OCI-LY3 (cell line): ENCODE results near the gene ANKRD63.
A peak's percentile ranks its signal among the peaks of the same experiment; 100 is the strongest.

Experiments used
- H2AFZ ChIP-seq: fragments of 200-600, 300-600 bp; shearing (Covaris generic); 2 replicates; pipeline ENCODE4 v1.6.0; 2014; ENCODE audit warnings: antibody characterized with exemption, low read depth, low read length
- H3K27ac ChIP-seq: fragments of 200-600, 300-600 bp; sonication (generic); 2 replicates; pipeline ENCODE4 v1.5.1; 2014; ENCODE audit warnings: mild to moderate bottlenecking, low read length, moderate library complexity, mixed read lengths
- H3K27me3 ChIP-seq: fragments of 200-600, 300-600 bp; sonication (generic); 2 replicates; pipeline ENCODE4 v1.6.1; 2014; ENCODE audit warnings: low read depth, low read length, mixed read lengths
- H3K36me3 ChIP-seq: fragments of 200-600, 300-600 bp; sonication (generic); replicated peaks from 2 replicates; pipeline ENCODE3; 2014; ENCODE audit warnings: low read depth, low read length, mixed read lengths
- H3K4me1 ChIP-seq: fragments of 300-600, 200-600 bp; sonication (generic); 2 replicates; pipeline ENCODE4 v1.6.1; 2014; ENCODE audit warnings: low read length, mixed read lengths
- H3K4me2 ChIP-seq: fragments of 200-600, 300-600 bp; sonication (generic); 2 replicates; pipeline ENCODE4 v1.6.1; 2014; ENCODE audit warnings: low read length, mixed read lengths
- H3K4me3 ChIP-seq: fragments of 300-600, 200-600 bp; sonication (generic); 2 replicates; pipeline ENCODE4 v1.5.1; 2014; ENCODE audit warnings: antibody characterized with exemption, mild to moderate bottlenecking, low read length, moderate library complexity
- H3K79me2 ChIP-seq: fragments of 300-600, 200-600 bp; shearing (Covaris generic); 2 replicates; pipeline ENCODE4 v1.6.1; 2014; ENCODE audit warnings: mild to moderate bottlenecking, low read length, mixed read lengths
- H3K9ac ChIP-seq: fragments of 300-600, 200-600 bp; shearing (Covaris generic); 2 replicates; pipeline ENCODE4 v1.6.0; 2014; ENCODE audit warnings: mild to moderate bottlenecking, low read length, moderate library complexity
- H3K9me3 ChIP-seq: fragments of 200-600, 300-600 bp; shearing (Covaris generic); 2 replicates; pipeline ENCODE4 v1.6.1; 2014; ENCODE audit warnings: low read length, mixed read lengths; ENCODE audit not compliant: insufficient read depth
- H4K20me1 ChIP-seq: fragments of 200-600, 300-600 bp; sonication (generic); 2 replicates; pipeline ENCODE4 v1.6.1; 2016; ENCODE audit warnings: low read length, mixed read lengths; ENCODE audit not compliant: insufficient read depth
- CTCF ChIP-seq: fragments of 200-600, 300-600 bp; sonication (generic); IDR thresholded peaks from 2 replicates; pipeline ENCODE4 v1.5.1; 2014; ENCODE audit warnings: antibody characterized with exemption, low read length, low read depth
- EZH2phosphoT487 ChIP-seq: fragments of 200-600 bp; shearing (Covaris generic); IDR thresholded peaks from 2 replicates; pipeline ENCODE4 v1.6.1; 2018; ENCODE audit warnings: antibody characterized with exemption, mixed run types, low read depth

ANKRD63 gene

GRCh38 chr15:40314723-40315276 lies 31.9 kb upstream of the ANKRD63 start:
- no peak overlapping the region for H3K9ac ChIP-seq
- H3K27ac ChIP-seq, result no peak overlapping the region

GRCh38 chr15:40313531-40314398 lies 30.9 kb upstream of the ANKRD63 start:
- Histone ChIP-seq H3K79me2 (no peaks in the 10 kb centered on the region), H4K20me1 (no peaks in the 10 kb centered on the region), H3K4me2 (peak overlapping the region; percentile 19), H3K36me3 (no peaks in the 10 kb centered on the region), H3K9me3 (no peaks in the 10 kb centered on the region), H3K4me1 (peaks cover 42% of the 10 kb centered on the region), H3K9ac (no peak overlapping the region), H3K27me3 (peaks cover 36% of the 10 kb centered on the region), H3K27ac (no peak overlapping the region), H2AFZ (no peak overlapping the region), H3K4me3 (no peak overlapping the region)
- TF ChIP-seq CTCF (no peak), EZH2phosphoT487 (no peak)

More at GRCh38 chr15:40314723-40315276, 31.9 kb upstream of the ANKRD63 start:
- H3K79me2 ChIP-seq, result no peaks in the 10 kb centered on the region
- H3K36me3 ChIP-seq, result no peaks in the 10 kb centered on the region
- H3K9me3 ChIP-seq, result no peaks in the 10 kb centered on the region
- TF ChIP-seq EZH2phosphoT487, result no peak
- TF ChIP-seq CTCF, result no peak
- H3K4me1 ChIP-seq, result peaks cover 31% of the 10 kb centered on the region
- H4K20me1 ChIP-seq, result no peaks in the 10 kb centered on the region
- peaks cover 36% of the 10 kb centered on the region for H3K27me3 ChIP-seq
- no peak overlapping the region for H3K4me2 ChIP-seq
- H3K4me3 ChIP-seq, result no peak overlapping the region
- no peak overlapping the region for H2AFZ ChIP-seq

GRCh38 chr15:40312370-40313158 lies 29.7 kb upstream of the ANKRD63 start:
- Histone ChIP-seq H2AFZ (no peak overlapping the region), H3K27ac (no peak overlapping the region), H3K27me3 (peaks cover 36% of the 10 kb centered on the region), H3K4me2 (no peak overlapping the region), H3K79me2 (no peaks in the 10 kb centered on the region), H3K4me1 (peaks cover 44% of the 10 kb centered on the region), H3K9me3 (no peaks in the 10 kb centered on the region), H4K20me1 (no peaks in the 10 kb centered on the region), H3K9ac (no peak overlapping the region), H3K4me3 (no peak overlapping the region), H3K36me3 (no peaks in the 10 kb centered on the region)
- TF ChIP-seq CTCF (no peak), EZH2phosphoT487 (no peak)

GRCh38 chr15:40310993-40311392 lies 28.1 kb upstream of the ANKRD63 start:
- no peak overlapping the region for H2AFZ ChIP-seq
- TF ChIP-seq CTCF, result no peak
- no peak for TF ChIP-seq EZH2phosphoT487
- H3K9me3 ChIP-seq, result no peaks in the 10 kb centered on the region
- H3K27me3 ChIP-seq, result peaks cover 35% of the 10 kb centered on the region
- no peaks in the 10 kb centered on the region for H3K36me3 ChIP-seq
- no peak overlapping the region for H3K9ac ChIP-seq
- H3K4me2 ChIP-seq, result no peak overlapping the region
- no peaks in the 10 kb centered on the region for H3K79me2 ChIP-seq
- peaks cover 48% of the 10 kb centered on the region for H3K4me1 ChIP-seq
- no peaks in the 10 kb centered on the region for H4K20me1 ChIP-seq
- no peak overlapping the region for H3K27ac ChIP-seq
- H3K4me3 ChIP-seq, result no peak overlapping the region
